Measurements from ENCODE around the gene WDR49.

DNA sequence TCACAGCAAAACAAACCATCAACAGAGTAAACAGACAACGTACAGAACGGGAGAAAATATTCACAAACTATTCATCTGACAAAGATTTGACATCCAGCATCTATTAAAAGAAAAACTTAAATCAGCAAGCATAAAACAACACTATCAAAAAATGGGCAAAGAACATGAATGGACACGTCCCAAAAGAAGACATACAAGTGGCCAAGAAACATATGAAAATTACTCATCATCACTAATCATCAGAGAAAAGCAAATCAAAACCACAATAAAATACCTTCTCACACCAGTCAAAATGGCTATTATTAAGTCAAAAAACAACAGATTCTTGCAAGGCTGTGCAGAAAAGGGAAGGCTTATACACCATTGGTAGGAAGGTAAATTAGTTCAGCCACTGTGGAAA is 166.2 kb downstream of the WDR49 start:
- TF ChIP-seq, protein P1, sequence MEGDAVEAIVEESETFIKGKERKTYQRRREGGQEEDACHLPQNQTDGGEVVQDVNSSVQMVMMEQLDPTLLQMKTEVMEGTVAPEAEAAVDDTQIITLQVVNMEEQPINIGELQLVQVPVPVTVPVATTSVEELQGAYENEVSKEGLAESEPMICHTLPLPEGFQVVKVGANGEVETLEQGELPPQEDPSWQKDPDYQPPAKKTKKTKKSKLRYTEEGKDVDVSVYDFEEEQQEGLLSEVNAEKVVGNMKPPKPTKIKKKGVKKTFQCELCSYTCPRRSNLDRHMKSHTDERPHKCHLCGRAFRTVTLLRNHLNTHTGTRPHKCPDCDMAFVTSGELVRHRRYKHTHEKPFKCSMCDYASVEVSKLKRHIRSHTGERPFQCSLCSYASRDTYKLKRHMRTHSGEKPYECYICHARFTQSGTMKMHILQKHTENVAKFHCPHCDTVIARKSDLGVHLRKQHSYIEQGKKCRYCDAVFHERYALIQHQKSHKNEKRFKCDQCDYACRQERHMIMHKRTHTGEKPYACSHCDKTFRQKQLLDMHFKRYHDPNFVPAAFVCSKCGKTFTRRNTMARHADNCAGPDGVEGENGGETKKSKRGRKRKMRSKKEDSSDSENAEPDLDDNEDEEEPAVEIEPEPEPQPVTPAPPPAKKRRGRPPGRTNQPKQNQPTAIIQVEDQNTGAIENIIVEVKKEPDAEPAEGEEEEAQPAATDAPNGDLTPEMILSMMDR (IDR thresholded peaks at IDR 0.05): no peak
- no peak for TF ChIP-seq POLR2A (IDR thresholded peaks at IDR 0.05)

All from heart left ventricle (tissue), 13 donors.